Transverse colon (tissue), 3 donors: Measurements from ENCODE around the gene CYP4Z1.

Source experiments
- CTCF ChIP-seq, 5 experiments: fragments of 200-600 bp in 3 of 5; fragments of 450-650 bp in 2 of 5; sonication (generic) in 3 of 5; IDR thresholded peaks; 1 replicate in 2 of 5; 2 replicates in 3 of 5; pipeline ENCODE4 v1.5.1; 2016 to 2017; ENCODE audit warnings: antibody characterized with exemption in 5 of 5, inconsistent platforms in 3 of 5, mild to moderate bottlenecking in 2 of 5, moderate library complexity in 1 of 5
- POLR2A ChIP-seq: fragments of 450-650 bp; IDR thresholded peaks from one replicate; pipeline ENCODE4 v1.6.1; 2016; ENCODE audit warnings: antibody characterized with exemption, mild to moderate bottlenecking, moderate library complexity

- TF ChIP-seq CTCF (IDR thresholded peaks at IDR 0.05) (no peak), POLR2A (no peak)
Measured at GRCh38 chr1:47137925-47138615, 71.0 kb downstream of the CYP4Z1 start.
